Measurements from ENCODE around the gene RAET1E. TPM values are rescaled to one million over a fixed set of nuclear protein-coding genes. Genes with fewer than 3 reads are reported as not detected.
A peak's percentile ranks its signal among the peaks of the same experiment; 100 is the strongest.

RAET1E gene
- total RNA-seq, 1 experiment from 2014 or later: 1.6 TPM

DNA sequence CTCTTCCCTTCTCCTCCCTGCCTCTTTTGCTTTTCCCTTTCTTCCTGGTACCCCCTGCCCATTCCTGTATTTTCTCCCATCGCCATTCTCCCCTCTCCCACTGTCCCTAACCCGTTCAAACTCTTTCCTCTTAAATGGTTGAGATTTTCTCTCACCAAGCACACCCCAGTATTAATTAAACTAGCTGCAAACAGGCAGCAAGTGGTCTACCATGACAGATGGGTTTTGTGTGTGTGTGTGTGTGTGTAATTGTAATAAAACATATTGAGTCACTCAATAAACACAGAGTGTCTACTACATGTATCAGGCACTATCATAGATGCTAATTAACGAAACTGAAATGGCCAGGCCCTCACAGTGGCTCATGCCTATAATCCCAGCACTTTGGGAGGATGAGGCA, 6.7 kb downstream of the RAET1E start:
- no peak for DNase-seq (ENCODE audit: low read depth)

- DNase-seq (ENCODE audit: low read depth): no peak
Measured at GRCh38 chr6:149890629-149891045, 7.3 kb downstream of the RAET1E start.

DNA sequence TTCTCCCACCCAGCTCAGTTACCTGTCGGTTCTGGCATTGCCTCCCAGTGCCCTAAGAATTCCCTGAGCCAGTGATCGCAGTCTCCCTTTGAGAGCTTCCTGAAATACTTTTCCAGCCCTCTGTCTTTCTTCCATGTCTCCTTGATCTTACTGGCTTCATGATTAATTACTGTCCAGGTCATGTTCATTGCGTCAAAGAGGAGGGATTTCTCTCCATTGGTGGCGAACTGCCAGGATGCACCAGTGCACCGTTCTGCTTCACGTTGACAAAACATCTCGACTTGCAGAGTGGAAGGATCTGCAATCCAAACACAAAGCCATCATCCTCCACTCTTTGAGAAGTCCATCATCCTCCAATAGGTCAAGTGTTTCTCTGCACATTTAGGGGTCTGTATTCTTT, 8.6 kb downstream of the RAET1E start:
- DNase-seq (ENCODE audit: low read depth): no peak

GRCh38 chr6:149888659-149889058, 9.3 kb downstream of the RAET1E start:
- peak; percentile 28 for DNase-seq (ENCODE audit: low read depth)

DNA sequence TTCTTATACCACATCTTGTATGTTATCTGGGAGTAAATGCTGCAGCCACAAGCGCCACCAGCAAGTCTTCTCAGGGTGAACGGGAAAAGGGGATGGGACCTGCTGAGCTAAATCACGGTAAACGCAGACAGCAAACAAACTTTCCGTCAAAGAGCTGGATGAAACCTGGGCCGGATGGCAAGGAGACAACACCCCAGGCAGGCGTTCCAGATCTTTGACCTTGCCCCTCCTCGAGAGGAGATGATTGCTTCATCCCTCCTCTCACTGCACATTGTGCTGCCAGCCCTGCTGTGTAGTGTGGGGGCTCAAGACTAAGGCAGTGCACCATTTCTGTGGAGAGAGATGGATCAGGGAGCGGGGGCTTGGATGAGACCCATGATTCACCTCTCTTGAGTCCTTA, 9.8 kb downstream of the RAET1E start:
- no peak for DNase-seq (ENCODE audit: low read depth)

GRCh38 chr6:149887343-149887742, 10.6 kb downstream of the RAET1E start:
- peak; percentile 27 for DNase-seq (ENCODE audit: low read depth)

DNA sequence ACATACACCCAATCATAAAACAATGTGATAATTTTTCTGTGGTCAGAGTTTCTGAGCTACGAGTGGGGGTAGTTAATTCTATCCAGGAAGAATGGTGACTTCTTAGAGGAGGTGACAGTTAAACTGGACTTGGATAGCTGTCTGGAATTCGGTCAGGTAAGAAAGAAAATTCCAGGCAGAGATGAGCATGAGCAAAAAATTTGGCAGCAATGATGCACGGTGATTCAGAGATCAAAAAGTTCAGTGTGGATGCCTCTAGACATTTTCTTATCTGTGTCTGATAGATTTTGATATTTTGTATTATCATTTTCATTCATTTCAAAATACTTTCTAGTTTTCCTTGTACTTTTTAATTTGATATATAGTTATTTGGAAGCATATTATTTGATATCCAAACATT, 12.0 kb downstream of the RAET1E start:
- no peak for DNase-seq (ENCODE audit: low read depth)

GRCh38 chr6:149884617-149885016, 13.3 kb downstream of the RAET1E start:
- no peak for DNase-seq (ENCODE audit: low read depth)

GRCh38 chr6:149884215-149884614, 13.7 kb downstream of the RAET1E start:
- no peak for DNase-seq (ENCODE audit: low read depth)

DNA sequence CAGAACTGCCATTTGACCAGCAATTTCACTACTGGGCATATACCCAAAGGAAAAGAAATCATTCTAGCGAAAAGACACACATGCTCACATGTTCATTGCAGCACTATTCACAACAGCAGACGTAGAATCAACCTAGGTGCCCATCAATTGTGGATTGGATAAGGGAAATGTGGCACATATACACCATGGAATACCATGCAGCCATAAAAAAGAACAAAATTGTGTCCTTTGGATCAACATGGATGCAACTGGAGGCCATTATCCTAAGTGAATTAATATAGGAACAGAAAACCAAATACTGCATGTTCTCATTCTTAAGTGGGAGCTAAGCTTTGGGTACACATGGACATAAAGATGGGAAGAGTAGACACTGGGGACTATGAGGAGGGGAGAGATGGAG, 16.1 kb downstream of the RAET1E start:
- no peak for DNase-seq (ENCODE audit: low read depth)

- DNase-seq (ENCODE audit: low read depth): no peak
Measured at GRCh38 chr6:149881066-149881766, 16.7 kb downstream of the RAET1E start.

GRCh38 chr6:149877659-149878058, 20.3 kb downstream of the RAET1E start:
- no peak for DNase-seq (ENCODE audit: low read depth)

GRCh38 chr6:149876241-149876933, 21.5 kb downstream of the RAET1E start:
- DNase-seq (ENCODE audit: low read depth): no peak

DNA sequence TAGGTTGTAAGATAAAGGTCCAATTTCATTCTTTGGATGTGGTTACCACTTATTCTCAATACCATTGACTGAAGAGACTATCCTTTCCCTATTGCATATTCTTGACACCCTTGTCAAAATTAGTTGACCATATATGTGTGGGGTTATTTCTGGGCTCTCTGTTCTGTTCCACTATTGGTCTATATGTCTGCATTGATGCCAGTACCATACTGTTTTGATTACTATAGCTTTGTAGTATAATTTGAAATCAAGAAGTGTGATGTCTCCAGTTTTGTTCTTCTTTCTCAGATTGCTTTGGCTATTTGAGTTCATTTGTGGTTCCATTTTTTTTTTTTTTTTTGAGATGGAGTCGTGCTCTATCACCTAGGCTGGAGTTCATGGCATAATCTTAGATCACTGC, 25.7 kb downstream of the RAET1E start:
- no peak for DNase-seq (ENCODE audit: low read depth)

GRCh38 chr6:149871182-149871581, 26.7 kb downstream of the RAET1E start:
- DNase-seq (ENCODE audit: low read depth): no peak

GRCh38 chr6:149869275-149869892, 28.5 kb downstream of the RAET1E start:
- DNase-seq (ENCODE audit: low read depth): no peak

GRCh38 chr6:149867876-149868640, 29.9 kb downstream of the RAET1E start:
- DNase-seq (ENCODE audit: low read depth): no peak

- DNase-seq (ENCODE audit: low read depth): peak; percentile 74
Measured at GRCh38 chr6:149864578-149865535, 33.1 kb downstream of the RAET1E start.

DNA sequence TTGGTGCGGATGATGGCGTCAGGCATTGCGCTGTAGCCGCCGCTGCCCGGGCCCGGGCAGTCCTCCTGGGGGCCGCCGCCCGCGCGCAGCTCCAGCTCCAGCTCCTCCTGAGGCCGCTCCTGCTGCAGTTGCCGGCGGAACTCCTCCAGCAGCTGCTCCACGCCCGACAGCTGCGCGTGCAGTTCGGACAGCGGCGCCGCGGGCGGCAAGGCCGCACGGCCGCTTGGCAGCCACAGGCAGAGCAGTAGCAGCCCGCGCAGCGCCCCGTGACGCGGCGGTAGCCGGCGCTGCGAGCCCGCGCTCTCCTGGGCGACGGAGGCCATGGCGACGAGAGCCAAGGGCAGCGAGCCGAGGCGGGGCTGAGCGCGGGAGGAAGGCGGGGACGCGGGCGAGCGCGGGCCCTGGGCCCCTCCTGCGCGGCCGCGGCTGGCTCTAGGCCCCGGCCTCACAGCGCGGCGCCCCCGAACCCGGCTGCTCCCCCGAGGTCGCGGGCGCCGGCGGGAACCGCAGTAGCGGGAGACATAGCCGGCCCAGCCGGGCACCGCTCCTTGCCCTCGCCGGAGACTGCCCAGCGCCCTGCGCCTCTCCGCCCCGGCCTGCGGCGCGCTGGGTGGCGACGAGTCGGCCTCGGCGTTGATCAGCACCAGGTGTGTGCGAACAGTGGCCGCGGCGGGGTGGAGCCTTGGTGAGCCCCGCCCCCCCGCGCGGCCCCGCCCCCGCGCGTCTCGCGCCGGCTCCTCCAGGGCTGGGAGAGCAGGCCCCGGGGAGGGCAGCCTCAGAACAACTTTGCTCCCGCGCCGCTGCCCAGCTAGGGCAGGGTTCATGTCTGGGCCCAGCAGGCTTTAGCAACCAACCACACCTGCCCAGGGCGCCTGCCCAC, 34.0 kb downstream of the RAET1E start, which contains the start of gene LRP11:
Gene LRP11 (minus strand): TSS at position 662 of the 880 bp plus-strand sequence. CDS start 339 bp downstream, at position 323.
- peak; percentile 86 for DNase-seq (ENCODE audit: low read depth)
